Activated CD8-positive, alpha-beta memory T cell treated with anti-CD3 and anti-CD28 coated beads for 4 hours (primary cell): ENCODE measurements around the gene WDTC1.
A peak's percentile ranks its signal among the peaks of the same experiment; 100 is the strongest.

Experiments used
- DNase-seq, 2 donors: peaks; one replicate each; pipeline ENCODE4 v3.0.0-alpha.2; 2020; ENCODE audit warnings: low read depth in 2 of 2

Gene WDTC1

DNA sequence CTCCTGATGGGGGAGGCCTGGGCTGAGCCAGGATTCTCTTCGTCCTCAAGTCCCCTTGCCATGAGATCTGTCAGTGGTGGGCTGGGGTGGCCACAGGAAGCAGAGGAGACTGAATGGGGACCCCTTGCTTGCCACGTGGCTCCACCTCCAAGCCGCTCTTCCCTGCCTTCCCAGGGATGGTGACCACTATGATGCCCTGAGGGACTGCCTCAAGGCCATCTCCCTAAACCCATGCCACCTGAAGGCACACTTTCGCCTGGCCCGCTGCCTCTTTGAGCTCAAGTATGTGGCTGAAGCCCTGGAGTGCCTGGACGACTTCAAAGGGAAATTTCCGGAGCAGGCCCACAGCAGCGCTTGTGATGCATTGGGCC is 66.6 kb downstream of the WDTC1 start:
- no peak for DNase-seq

DNA sequence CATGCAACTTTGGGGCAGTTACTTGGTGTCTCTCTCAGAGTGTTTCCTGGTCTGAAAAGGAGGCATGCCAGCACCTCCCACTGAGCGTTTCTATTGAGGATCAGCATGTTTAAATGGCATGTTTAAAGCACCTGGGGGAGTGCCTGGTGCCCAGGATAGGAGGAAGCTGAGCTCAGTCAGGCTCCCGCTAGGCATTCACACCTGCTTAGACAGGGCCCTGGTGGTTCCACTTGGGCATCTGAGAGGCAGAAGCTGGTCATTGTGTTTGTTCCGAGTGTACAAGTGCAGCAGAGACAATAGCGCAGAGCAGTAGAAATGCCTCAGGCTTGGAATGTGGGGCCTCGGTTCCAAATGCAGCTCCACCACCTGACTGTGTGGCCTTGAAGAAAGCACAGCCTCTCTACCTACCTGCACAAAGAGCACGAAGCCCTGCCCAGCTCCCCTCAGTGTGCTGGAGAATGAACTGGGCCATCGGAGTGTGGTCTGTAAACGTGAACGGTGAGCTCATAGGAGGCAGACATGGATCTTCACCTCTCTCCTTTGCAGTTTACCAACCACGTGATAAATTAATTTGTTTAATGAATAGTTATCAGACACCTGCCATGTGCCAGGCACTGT is 67.3 kb downstream of the WDTC1 start:
- DNase-seq: no peak

DNA sequence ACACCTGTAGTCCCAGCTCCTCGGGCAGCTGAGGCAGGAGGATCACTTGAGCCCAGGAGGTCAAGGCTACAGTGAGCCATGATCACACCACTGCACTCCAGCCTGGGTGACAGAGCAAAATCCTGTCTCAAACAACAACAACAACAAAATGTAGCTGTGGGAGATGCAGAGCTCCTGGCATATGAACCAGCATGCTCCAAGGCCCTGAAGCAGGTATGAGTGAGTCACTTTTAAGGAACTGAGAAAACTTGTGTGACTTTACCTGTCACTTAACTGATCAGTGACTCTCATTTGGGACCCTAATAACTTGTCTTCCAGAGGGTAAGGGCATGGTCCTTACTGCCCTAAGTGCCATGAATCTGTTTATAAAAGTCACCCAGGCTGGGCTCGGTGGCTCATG is 68.2 kb downstream of the WDTC1 start:
- DNase-seq: no peak

DNA sequence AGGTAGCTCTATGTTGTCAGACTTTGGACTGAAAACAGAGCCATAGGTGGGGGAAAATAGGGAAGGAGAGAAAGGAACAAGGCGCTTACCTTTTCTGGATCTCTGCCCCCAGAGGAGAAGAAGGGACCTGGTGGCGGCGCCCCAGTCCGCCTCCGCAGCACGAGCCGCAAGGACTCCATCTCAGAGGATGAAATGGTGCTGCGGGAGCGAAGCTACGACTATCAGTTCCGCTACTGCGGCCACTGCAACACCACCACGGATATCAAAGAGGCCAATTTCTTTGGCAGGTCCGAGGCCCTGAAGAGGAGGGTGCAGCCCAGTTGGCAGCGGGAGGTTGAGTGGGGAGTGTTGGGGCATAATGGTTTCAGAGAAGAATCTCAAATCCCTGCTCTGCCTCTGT is 69.1 kb downstream of the WDTC1 start:
- DNase-seq: no peak

DNA sequence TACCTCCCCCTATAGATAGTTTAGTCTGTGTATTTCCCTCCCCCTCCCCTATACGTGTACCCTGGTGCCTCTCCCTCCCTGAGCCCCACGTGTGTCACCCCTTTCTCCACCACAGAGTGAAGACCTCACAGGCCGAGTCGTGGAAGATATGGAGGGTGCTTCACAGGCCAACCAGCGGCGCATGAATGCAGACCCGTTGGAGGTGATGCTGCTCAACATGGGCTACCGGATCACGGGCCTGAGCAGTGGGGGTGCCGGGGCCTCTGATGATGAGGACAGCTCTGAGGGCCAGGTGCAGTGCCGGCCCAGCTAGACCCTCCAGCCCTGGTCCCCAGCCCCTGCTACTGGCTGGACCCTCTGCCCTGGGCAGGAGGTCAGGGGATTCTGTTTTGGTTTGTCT is 71.6 kb downstream of the WDTC1 start:
- DNase-seq: no peak

DNA sequence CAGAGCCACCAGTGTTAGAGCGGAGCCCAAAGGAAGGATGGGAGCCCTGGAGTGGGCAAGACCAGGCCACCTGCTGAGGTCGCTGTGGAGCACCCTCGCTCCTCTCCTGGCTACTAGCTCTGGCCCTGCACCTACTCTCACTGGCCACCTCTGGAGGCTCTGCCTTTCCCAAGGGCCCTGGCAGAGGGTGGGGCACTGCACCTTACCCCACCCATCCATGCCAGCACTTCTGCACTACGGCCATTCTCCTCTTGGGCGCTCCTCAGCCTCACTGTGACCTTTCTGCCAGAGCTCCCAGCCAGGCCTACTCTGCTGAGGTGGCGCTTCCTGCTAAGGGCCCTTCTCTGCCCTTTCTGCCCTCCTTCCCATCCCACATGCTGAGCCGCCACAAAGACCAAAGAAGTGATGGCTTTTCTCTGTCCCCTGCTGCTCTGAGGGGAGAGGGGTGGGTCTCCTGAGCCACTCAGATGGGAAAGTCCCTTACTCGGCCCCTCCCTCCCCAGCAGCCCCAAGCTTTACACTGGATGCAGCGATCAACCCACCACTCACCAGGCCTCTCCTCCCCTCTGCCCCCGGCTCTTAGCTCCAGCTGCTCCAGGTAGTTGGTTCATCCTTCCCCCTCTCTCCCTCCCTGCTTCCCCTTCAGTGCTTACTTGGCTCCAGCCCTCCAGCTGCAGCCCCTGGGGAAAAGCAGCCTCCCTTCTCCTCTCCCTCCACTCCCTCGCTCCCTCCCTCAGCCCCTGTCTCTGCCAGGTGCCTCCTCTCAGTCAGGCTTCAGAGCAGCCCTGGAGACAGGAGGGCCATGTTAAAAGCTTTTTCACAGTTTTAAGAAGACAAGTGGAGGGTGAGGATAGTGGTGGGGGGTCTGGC is 72.7 kb downstream of the WDTC1 start:
- no peak for DNase-seq

DNA sequence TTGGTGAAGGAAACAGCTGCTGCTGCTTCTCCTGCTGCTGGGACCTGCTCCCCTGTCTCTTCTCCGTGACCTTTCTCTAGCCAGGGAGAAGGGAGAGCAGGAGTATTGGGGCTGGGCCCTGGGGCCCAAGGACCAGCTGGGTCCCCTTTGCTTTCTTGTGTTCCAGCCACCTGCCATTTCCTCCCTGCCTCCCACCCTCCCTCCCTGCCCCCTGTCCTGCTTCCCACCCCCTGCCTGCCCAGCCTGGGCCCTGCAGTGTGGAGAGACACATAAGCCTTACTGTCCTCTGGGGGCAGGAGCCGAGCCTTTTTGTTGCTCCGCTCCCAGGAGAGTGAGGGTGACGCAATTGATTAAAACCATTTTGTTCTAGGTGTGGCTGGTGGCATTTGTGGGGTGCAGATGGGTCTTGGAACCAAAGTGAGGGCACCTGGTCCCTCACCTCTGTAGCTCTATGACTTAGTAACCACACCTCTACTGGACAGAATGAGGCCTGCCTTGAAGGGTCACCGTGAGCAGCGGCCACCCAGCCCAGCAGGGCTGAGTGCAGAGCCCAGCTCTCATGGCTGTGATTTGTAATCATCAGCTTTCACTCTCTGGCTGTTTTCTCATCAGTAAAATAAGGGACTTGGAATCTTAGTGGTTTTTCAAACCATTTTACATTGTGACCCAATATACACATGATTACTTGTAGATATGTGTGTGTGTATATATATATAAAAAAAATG is 73.6 kb downstream of the WDTC1 start:
- no peak for DNase-seq

DNA sequence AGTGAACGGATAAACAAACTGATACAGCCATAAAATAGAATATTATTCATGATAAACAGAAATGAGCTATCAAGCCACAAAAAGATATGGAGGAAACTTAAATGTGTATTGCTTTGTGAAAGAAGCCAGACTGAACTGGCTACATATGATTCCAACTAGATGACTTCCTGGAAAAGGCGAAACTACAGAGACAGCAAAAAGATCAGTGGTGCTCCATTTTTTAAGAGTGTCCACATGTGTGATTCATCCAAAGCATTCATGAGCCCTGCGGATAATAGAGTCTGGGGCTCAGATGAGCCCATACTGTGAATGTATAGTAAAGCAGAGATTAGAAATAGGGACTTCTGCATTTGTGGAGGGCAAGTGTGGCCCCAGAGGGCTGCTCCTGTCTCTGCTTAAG is 79.7 kb downstream of the WDTC1 start:
- no peak for DNase-seq

DNA sequence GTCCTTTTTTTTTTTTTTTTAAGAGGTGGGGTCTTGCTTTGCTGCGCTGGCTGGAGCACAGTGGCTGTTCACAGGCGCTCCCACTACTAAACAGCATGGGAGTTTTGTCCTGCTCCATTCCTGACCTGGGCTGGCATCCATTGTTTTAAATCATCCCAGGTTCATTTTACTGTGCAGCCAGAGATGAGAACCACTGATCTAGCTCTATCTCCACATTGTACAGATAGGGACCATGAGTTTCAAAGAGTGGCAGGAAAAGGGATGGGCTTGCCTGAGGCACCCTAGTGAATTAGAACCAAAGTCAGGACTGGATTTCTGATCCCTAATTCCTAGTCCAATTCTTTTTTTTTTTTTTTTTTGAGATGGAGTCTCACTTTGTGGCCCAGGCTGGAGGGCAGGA is 80.3 kb downstream of the WDTC1 start:
- no peak for DNase-seq

DNA sequence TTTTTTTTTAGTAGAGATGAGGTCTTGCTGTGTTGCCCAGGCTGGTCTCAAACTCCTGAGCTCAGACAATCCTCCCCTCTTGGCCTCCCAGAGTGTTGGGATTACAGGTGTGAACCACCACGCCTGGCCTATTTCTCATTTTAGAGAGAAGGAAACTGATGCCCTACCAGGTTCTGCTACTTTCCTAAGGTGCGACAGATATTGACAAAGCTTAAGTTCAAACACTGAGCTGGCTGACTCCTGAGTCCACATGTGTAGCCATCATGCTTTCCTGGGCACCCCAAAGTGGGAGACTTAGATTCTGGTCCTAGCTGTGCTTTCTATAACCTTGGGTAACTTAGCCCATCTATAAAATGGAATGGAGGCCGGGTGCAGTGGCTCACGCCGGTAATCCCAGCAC is 82.4 kb downstream of the WDTC1 start:
- DNase-seq: no peak

DNA sequence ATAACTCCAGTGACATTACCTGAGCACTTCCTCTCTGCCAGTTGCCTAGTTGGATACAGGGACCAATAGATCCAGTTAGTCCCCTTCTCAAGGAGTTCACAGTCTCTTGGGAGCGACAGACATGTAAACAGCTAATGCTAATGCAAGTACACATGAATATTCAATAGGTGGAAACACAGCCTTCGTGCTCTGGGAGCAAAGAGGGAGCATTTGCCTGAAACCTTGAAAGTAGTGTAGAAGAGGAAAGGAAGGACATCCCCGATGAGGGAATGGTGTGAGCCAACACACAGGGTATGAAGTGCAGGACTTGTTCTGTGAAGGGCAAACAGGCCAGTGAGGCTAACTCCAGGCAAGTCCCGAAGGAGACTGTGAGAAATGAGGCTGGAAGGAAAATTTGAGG is 83.7 kb downstream of the WDTC1 start:
- no peak for DNase-seq

DNA sequence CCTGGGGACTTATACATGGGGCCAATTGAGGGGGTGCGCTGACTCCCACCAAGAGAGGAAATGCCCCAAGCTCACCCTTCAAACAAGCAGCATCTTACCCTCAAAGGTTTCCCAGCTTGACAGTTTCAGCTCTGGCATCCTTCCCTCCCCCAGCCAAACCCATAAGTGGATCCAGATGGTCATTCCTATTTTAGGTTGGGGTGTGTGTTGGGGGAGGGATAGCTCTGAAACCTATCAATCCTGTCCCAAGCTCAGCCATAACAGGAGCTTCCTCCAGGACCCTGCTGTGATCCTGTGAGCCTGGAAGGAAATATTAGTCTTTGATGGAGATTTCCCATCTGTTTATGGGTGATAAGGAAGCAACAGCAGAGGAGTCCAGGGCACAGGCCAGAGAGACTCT is 84.2 kb downstream of the WDTC1 start:
- no peak for DNase-seq

DNA sequence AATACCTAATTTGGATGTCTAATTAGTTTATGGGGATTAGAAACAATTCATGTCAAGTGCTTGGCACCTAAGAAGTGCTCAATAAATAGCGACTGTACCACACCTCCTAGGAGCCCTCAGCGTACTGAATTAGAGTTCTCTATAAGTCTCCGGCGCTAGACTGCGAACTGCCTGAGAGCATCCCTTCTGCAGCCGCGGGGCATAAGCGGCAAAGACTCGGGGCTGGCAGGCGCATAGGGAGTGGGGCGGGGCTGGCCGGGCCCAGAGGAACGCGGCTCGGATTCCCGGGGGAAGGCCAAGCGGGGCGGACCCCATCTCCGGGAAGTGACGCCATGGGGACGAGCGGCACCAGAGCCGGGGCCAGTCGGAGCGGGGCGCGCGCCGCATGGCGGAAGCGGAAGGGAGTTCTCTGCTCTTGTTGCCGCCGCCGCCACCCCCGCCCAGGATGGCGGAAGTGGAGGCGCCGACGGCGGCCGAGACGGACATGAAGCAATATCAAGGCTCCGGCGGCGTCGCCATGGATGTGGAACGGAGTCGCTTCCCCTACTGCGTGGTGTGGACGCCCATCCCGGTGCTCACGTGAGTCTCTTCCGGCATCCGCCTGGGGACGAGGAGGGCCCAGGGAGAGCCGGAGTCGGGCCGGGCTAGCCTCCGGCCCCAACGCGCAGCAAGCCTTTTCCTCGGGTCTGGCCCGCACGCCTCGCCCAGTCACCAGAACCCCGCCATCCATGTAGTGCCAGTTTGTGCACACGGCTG is 87.6 kb downstream of the WDTC1 start, which contains the start of gene TMEM222:
Gene TMEM222 (plus strand): TSS at position 351 of the 756 bp plus-strand sequence. CDS start 35 bp downstream, at position 386.
- DNase-seq: peak; percentile 95

DNA sequence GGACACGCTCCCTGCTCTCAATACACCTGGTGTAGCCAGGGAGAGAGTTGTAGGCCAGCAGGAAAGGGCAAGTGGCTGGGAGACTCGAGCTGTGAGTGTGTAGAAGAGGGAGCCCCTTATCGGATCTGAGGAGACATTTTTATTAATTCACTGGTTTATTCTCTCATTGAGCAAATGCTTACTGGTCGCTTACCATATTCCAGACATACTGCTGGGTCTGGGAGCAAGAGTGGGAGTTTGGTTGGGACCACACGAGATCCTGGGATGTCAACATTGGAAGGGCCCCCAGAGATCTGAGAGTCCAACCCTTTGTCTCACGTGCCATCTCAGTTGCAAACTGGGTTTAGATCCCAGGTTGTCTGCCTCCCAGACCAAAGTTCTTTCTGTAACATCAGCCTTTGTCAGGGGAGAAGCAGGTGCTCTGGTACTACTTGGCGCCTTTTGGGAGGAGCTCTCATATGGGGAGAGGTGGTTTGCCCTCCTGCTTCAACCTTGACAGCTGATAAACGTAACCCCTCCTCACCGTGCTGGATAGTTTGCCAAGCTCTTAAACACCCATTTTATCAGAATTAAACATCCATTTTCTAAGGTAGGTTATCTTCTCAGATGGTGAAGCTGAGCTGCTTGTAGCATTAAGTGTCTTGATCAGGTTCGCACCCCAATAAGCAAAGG is 88.3 kb downstream of the WDTC1 start:
- DNase-seq: no peak

DNA sequence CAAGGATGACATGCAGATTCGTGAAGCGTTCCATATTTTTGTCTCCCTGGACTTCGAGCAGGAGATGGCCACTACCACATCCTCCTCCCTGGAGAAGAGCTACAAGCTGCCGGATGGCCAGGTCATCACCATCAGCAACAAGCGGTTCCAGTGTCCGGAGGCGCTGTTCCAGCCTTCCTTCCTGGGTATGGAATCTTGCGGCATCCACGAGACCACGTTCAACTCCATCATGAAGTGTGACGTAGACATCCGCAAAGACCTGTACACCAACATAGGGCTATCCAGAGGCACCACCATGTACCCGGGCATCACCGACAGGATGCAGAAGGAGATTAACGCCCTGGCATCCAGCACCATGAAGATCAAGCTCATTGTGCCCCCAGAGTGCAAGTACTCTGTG is 90.9 kb downstream of the WDTC1 start:
- no peak for DNase-seq

DNA sequence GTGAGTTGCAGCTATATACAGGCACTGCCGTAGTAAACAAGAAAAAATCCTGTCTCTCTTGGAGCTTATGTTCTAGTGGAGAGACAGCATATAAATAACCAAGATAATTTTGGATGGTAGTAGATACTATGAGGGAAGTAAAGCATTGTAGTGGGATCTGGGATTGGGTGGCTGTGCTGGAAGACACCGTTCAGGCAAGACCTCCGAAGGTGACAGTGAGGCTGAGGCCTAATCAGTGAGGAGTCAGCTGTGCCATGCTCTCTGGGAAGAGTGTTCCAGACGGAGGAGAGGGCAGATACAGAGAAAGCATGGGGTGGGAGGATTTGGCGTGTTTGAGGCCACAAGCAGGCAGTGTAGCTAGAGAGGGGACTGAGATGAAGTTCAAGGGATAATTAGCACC is 93.5 kb downstream of the WDTC1 start:
- DNase-seq: no peak

DNA sequence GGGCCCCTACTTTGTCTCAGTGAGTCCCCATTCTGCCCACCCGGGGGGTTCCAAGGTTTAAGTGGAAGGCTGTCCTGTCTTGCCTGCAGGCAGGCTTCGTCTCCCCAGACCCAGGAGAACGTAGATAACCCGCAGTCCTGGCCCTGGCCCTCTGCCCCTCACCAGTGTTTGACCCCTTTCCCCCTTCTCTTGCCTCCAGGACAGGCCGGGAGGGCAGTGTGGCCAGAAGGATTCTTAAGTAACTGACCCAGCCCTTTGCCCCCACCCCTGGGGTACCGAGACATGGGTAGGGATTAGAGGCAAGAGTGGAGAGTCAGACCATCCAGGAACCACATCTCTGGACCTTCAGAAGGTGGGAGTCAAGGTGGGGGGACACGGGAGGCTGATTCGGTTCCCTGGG is 96.4 kb downstream of the WDTC1 start:
- DNase-seq: no peak

DNA sequence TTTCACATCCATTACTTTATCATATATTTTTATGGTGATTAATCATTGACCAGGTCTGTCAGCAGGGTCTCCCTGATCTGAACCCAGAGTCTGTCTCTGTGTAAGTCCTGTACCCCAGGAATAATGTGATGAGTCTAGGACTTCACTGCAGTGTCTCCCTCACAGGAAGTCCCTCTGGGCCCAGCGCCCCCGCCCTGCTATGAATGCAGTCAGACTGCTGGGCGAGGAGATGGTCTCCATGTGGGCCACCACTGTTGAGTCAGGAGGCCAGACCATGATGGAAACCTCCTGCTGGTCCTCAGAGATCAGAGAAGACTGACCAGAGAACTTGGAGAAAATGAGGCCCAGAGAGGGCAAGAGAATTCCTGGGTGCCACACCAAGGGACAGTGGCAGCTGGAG is 97.0 kb downstream of the WDTC1 start:
- no peak for DNase-seq

DNA sequence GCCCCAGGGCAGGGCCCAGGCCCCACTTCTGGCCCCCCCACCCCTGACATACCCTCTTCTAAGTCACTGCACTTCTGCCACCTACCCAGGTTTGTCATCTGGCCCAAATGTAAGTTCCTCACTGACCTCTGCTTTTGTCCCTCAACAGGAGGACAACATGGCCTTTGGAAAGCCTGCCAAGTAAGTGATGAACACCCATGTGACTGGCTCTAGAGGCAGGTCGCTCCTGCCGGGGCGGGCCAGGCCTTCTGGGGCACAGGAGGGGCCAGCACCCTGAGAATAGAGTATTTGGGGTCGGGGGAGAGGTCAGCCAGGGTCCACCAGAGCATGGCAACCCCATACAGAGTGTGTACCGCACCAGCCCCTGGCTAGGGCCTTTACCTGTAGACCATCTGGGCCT is 97.5 kb downstream of the WDTC1 start:
- no peak for DNase-seq

DNA sequence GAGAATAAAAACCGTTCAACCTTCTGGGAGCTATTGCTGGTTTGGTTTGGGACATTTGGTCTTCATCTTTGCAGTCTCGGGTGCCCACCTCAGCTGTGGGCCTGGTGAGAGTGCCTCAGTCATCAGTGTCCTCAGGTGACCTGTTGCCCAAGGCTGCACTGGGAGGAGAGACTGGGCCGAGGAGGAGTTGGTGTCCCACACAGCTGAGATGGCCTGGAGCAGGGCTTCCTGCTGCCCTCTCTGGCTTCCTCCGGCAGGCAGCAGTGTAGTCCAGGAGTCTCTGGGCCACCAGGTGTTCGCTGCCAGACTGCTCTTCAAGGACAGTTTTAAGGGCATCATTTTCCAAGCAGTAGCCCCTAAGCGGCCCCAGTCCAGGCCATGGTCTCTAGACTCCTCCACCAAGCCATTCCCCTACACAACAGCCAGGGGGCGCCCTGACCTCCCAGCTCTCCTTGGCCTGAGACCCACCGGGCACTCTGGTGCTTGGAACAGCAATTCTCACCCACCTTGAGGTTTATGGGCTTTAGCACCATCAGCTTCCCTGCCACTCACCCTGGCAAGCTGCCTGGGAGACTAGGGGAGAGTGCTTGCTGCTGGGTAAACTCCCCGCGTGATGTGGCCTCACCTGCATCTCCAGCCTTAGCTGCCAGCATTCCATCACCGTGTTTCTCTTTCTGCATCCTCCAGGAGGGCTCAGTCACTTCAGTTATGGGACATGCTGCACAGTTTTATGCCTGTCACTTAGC is 98.3 kb downstream of the WDTC1 start:
- DNase-seq: no peak
